Measurements from ENCODE around the gene GTF3C1. TPM values are rescaled to one million over a fixed set of nuclear protein-coding genes. Genes with fewer than 3 reads are reported as not detected.

GTF3C1 gene
- total RNA-seq, 2 donors from 2014 or later: 51.9 to 83.2 TPM

GRCh38 chr16:27424772-27425498 lies 124.8 kb downstream of the GTF3C1 start:
- Histone ChIP-seq H3K27me3 (replicated peaks; ENCODE audit: insufficient read depth) (no peaks in the 10 kb centered on the region), H3K9me3 (peaks cover 10% of the 10 kb centered on the region), H3K4me1 (ENCODE audit: control insufficient read depth in 1 of 2, low read depth in 2 of 2) (no peaks in the 10 kb centered on the region), H3K36me3 (no peaks in the 10 kb centered on the region), H3K4me3 (no peak overlapping the region), H3K27ac (no peak overlapping the region)
- ATAC-seq (ENCODE audit: insufficient number of reproducible peaks, low FRiP score, low read depth) (no peak), DNase-seq (ENCODE audit: low spot score) (no peak)
- TF ChIP-seq, protein P1, sequence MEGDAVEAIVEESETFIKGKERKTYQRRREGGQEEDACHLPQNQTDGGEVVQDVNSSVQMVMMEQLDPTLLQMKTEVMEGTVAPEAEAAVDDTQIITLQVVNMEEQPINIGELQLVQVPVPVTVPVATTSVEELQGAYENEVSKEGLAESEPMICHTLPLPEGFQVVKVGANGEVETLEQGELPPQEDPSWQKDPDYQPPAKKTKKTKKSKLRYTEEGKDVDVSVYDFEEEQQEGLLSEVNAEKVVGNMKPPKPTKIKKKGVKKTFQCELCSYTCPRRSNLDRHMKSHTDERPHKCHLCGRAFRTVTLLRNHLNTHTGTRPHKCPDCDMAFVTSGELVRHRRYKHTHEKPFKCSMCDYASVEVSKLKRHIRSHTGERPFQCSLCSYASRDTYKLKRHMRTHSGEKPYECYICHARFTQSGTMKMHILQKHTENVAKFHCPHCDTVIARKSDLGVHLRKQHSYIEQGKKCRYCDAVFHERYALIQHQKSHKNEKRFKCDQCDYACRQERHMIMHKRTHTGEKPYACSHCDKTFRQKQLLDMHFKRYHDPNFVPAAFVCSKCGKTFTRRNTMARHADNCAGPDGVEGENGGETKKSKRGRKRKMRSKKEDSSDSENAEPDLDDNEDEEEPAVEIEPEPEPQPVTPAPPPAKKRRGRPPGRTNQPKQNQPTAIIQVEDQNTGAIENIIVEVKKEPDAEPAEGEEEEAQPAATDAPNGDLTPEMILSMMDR (IDR thresholded peaks at IDR 0.05): no peak

GRCh38 chr16:27421961-27422740 lies 127.6 kb downstream of the GTF3C1 start:
- no peak for DNase-seq (ENCODE audit: low spot score)
- no peak for ATAC-seq (ENCODE audit: insufficient number of reproducible peaks, low FRiP score, low read depth)
- H3K4me1 ChIP-seq (ENCODE audit: control insufficient read depth in 1 of 2, low read depth in 2 of 2): no peaks in the 10 kb centered on the region
- TF ChIP-seq, protein P1 (IDR thresholded peaks at IDR 0.05): no peak
- H3K27me3 ChIP-seq (replicated peaks; ENCODE audit: insufficient read depth): no peaks in the 10 kb centered on the region
- H3K27ac ChIP-seq: no peak overlapping the region
- H3K4me3 ChIP-seq: no peak overlapping the region
- no peaks in the 10 kb centered on the region for H3K36me3 ChIP-seq
- H3K9me3 ChIP-seq: peaks cover 10% of the 10 kb centered on the region

DNA sequence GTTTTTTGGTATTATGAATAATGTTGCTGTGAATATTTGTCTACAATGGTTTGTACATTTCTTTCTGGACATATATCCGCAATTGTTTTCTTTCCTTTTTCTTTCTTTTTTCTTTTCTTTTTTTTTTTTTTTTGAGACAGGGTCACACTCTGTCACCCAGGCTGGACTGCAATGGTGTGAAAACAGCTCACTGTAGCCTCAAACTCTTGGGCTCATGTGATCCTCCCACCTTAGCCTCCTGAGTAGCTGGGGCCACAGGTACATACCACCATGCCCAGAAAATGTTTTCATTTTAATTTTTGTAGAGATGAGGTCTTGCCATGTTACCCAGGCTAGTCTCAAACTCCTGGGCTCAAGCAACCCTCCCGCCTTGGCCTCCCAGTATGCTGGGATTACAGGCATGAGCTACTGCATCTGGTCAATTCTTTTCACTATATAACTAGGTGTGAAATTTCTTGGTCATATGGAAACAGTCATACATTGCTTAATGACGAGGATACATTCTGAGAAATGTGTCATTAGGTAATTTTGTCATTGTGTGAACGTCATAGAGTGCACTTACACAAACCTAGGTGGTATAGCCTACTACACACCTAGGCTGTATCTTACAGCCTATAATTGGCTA lies 132.6 kb downstream of the GTF3C1 start:
- peaks cover 5% of the 10 kb centered on the region for H3K9me3 ChIP-seq
- no peak overlapping the region for H3K27ac ChIP-seq
- DNase-seq (ENCODE audit: low spot score): no peak
- H3K4me1 ChIP-seq (ENCODE audit: control insufficient read depth in 1 of 2, low read depth in 2 of 2): no peaks in the 10 kb centered on the region
- no peak overlapping the region for H3K4me3 ChIP-seq
- no peaks in the 10 kb centered on the region for H3K27me3 ChIP-seq (replicated peaks; ENCODE audit: insufficient read depth)
- TF ChIP-seq, protein P1 (IDR thresholded peaks at IDR 0.05): no peak
- no peak for ATAC-seq (ENCODE audit: insufficient number of reproducible peaks, low FRiP score, low read depth)
- no peaks in the 10 kb centered on the region for H3K36me3 ChIP-seq

- TF ChIP-seq, protein P1 (IDR thresholded peaks at IDR 0.05): no peak
- no peak overlapping the region for H3K27ac ChIP-seq
- no peak for ATAC-seq (ENCODE audit: insufficient number of reproducible peaks, low FRiP score, low read depth)
Measured at GRCh38 chr16:27414788-27415431, 134.8 kb downstream of the GTF3C1 start.

DNA sequence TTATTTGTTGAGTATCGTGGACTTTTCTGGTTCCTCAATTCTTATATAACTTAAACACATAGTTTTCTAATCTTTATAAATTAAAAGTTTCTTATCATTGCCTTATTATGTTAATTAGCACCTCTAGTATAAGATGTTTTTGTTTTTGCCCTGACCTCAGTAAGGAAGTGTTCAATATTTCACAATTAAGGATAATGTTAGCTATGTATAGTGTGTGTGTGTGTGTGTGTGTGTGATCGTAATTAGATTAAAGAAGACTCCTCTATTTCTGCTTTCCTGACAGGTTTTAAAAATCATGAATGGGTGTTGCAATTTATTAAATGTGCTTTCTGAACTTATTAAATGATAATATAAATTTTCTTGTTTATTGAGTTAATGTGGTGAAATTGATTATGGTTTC lies 135.8 kb downstream of the GTF3C1 start:
- no peaks in the 10 kb centered on the region for H3K4me1 ChIP-seq (ENCODE audit: control insufficient read depth in 1 of 2, low read depth in 2 of 2)
- TF ChIP-seq, protein P1 (IDR thresholded peaks at IDR 0.05): no peak
- no peaks in the 10 kb centered on the region for H3K36me3 ChIP-seq

More at GRCh38 chr16:27414788-27415431, 134.8 kb downstream of the GTF3C1 start:
- Histone ChIP-seq H3K9me3 (peaks cover 2% of the 10 kb centered on the region), H3K4me1 (ENCODE audit: control insufficient read depth in 1 of 2, low read depth in 2 of 2) (no peaks in the 10 kb centered on the region), H3K27me3 (replicated peaks; ENCODE audit: insufficient read depth) (no peaks in the 10 kb centered on the region), H3K4me3 (no peak overlapping the region), H3K36me3 (no peaks in the 10 kb centered on the region)
- DNase-seq (ENCODE audit: low spot score): no peak

More for the DNA sequence above, 135.8 kb downstream of the GTF3C1 start:
- Histone ChIP-seq H3K27me3 (replicated peaks; ENCODE audit: insufficient read depth) (no peaks in the 10 kb centered on the region), H3K9me3 (peaks cover 3% of the 10 kb centered on the region), H3K27ac (no peak overlapping the region), H3K4me3 (no peak overlapping the region)
- DNase-seq (ENCODE audit: low spot score): no peak
- ATAC-seq (ENCODE audit: insufficient number of reproducible peaks, low FRiP score, low read depth): no peak

Measured in thoracic aorta (tissue), 2 donors.